Astrocyte (in vitro differentiated cells and primary cell): ENCODE data around the gene IPCEF1. TPM values are rescaled to one million over a fixed set of nuclear protein-coding genes. Genes with fewer than 3 reads are reported as not detected.
A peak's percentile ranks its signal among the peaks of the same experiment; 100 is the strongest.

Source experiments
- DNase-seq: peaks from one replicate; pipeline ENCODE4 v3.0.0-alpha.2; 2010; ENCODE audit warnings: low read depth
- FAIRE-seq: peaks from 2 replicates; lab custom pipeline; 2011; peaks lifted over from hg19 to GRCh38; lab: Jason Lieb, UNC
- H2AFZ ChIP-seq: 2 replicates; pipeline ENCODE4 v1.6.0; 2012; ENCODE audit warnings: low read depth, low read length, inconsistent platforms
- H3K27ac ChIP-seq: 2 replicates; pipeline ENCODE4 v1.5.1; 2011; ENCODE audit warnings: low read depth, low read length, inconsistent platforms
- H3K27me3 ChIP-seq: 2 replicates; pipeline ENCODE4 v1.6.0; 2011; ENCODE audit warnings: low read length, inconsistent platforms; ENCODE audit not compliant: insufficient read depth
- H3K36me3 ChIP-seq: 2 replicates; pipeline ENCODE4 v1.5.1; 2011; ENCODE audit warnings: low read length, inconsistent platforms; ENCODE audit not compliant: insufficient read depth
- H3K4me1 ChIP-seq: 2 replicates; pipeline ENCODE4 v1.5.1; 2011; ENCODE audit warnings: low read length, inconsistent platforms; ENCODE audit not compliant: insufficient read depth
- H3K4me2 ChIP-seq: 2 replicates; pipeline ENCODE4 v1.6.0; 2012; ENCODE audit warnings: low read length, inconsistent platforms
- H3K4me3 ChIP-seq: 2 replicates; pipeline ENCODE4 v1.5.1; 2011; ENCODE audit warnings: low read depth, mild to moderate bottlenecking, low read length, inconsistent platforms; ENCODE audit not compliant: insufficient read depth
- H3K79me2 ChIP-seq: 2 replicates; pipeline ENCODE4 v1.6.0; 2012; ENCODE audit warnings: mild to moderate bottlenecking, low read length, inconsistent platforms; ENCODE audit not compliant: insufficient read depth
- H3K9ac ChIP-seq: 2 replicates; pipeline ENCODE4 v1.6.0; 2012; ENCODE audit warnings: mild to moderate bottlenecking, low read length, inconsistent platforms
- H3K9me3 ChIP-seq: 2 replicates; pipeline ENCODE4 v1.5.1; 2012; ENCODE audit warnings: low read depth, mild to moderate bottlenecking, low read length, inconsistent platforms; ENCODE audit not compliant: insufficient read depth
- H4K20me1 ChIP-seq: 2 replicates; pipeline ENCODE4 v1.6.0; 2012; ENCODE audit warnings: low read length, inconsistent platforms; ENCODE audit not compliant: insufficient read depth
- H3K27ac Mint-ChIP-seq: one replicate; pipeline ENCODE4 v1.8.0; 2021; ENCODE audit warnings: mild to moderate bottlenecking, mixed read lengths; ENCODE audit not compliant: unreplicated experiment
- H3K27me3 Mint-ChIP-seq: one replicate; pipeline ENCODE4 v1.8.0; 2021; ENCODE audit warnings: low read depth, mixed read lengths; ENCODE audit not compliant: unreplicated experiment
- H3K36me3 Mint-ChIP-seq: one replicate; pipeline ENCODE4 v1.8.0; 2021; ENCODE audit warnings: low read depth, mixed read lengths; ENCODE audit not compliant: unreplicated experiment
- H3K4me1 Mint-ChIP-seq: one replicate; pipeline ENCODE4 v1.8.0; 2021; ENCODE audit warnings: low read depth, mixed read lengths; ENCODE audit not compliant: unreplicated experiment
- H3K4me3 Mint-ChIP-seq: one replicate; pipeline ENCODE4 v1.8.0; 2021; ENCODE audit warnings: mild to moderate bottlenecking, moderate library complexity, mixed read lengths; ENCODE audit not compliant: unreplicated experiment
- H3K9me3 Mint-ChIP-seq: one replicate; pipeline ENCODE4 v1.8.0; 2021; ENCODE audit warnings: mild to moderate bottlenecking, mixed read lengths; ENCODE audit not compliant: unreplicated experiment
- CTCF ChIP-seq: IDR thresholded peaks from 2 replicates; pipeline ENCODE4 v1.5.1; 2011; ENCODE audit warnings: low read depth, mild to moderate bottlenecking, inconsistent platforms, low read length, moderate library complexity; ENCODE audit not compliant: insufficient read depth
- EZH2 ChIP-seq: IDR thresholded peaks from 2 replicates; pipeline ENCODE4 v1.6.1; 2012; ENCODE audit warnings: mild to moderate bottlenecking, low read length, inconsistent platforms; ENCODE audit not compliant: insufficient read depth
- total RNA-seq: library from RNA; stranded (reverse); gene quantifications from 2 replicates; pipeline ENCODE4 v1.2.1, GENCODE V29; 2021

IPCEF1 gene
- total RNA-seq, 1 donor from 2014 or later: 0.16 TPM

GRCh38 chr6:154359679-154360078 lies 3.1 kb upstream of the IPCEF1 start:
- Mint-ChIP-seq H3K36me3 (no peaks in the 10 kb centered on the region), H3K9me3 (no peaks in the 10 kb centered on the region), H3K4me1 (peaks cover 1% of the 10 kb centered on the region), H3K27ac (no peak overlapping the region), H3K27me3 (peaks cover 1% of the 10 kb centered on the region), H3K4me3 (no peak overlapping the region)
- H3K4me3 ChIP-seq: no peak overlapping the region
- FAIRE-seq (no peak), DNase-seq (no peak)
- H2AFZ ChIP-seq: no peak overlapping the region
- H3K27ac ChIP-seq: no peak overlapping the region
- TF ChIP-seq EZH2 (no peak), CTCF (no peak)
- peaks cover 3% of the 10 kb centered on the region for H3K4me1 ChIP-seq
- no peaks in the 10 kb centered on the region for H3K79me2 ChIP-seq
- no peak overlapping the region for H3K9ac ChIP-seq
- H3K36me3 ChIP-seq: no peaks in the 10 kb centered on the region
- H3K4me2 ChIP-seq: peak overlapping the region; percentile 71
- H3K27me3 ChIP-seq: no peaks in the 10 kb centered on the region
- no peaks in the 10 kb centered on the region for H3K9me3 ChIP-seq
- H4K20me1 ChIP-seq: no peaks in the 10 kb centered on the region

- H3K4me1 ChIP-seq: peaks cover 3% of the 10 kb centered on the region
- no peaks in the 10 kb centered on the region for H4K20me1 ChIP-seq
- no peaks in the 10 kb centered on the region for H3K36me3 ChIP-seq
- H3K9ac ChIP-seq: no peak overlapping the region
- Mint-ChIP-seq H3K36me3 (no peaks in the 10 kb centered on the region), H3K4me1 (peaks cover 1% of the 10 kb centered on the region), H3K9me3 (no peaks in the 10 kb centered on the region), H3K4me3 (no peak overlapping the region), H3K27ac (no peak overlapping the region), H3K27me3 (peaks cover 1% of the 10 kb centered on the region)
- TF ChIP-seq CTCF (no peak), EZH2 (no peak)
- DNase-seq (no peak), FAIRE-seq (no peak)
- H3K27me3 ChIP-seq: no peaks in the 10 kb centered on the region
- no peak overlapping the region for H3K4me3 ChIP-seq
- H2AFZ ChIP-seq: peak overlapping the region; percentile 43
- no peaks in the 10 kb centered on the region for H3K79me2 ChIP-seq
- no peaks in the 10 kb centered on the region for H3K9me3 ChIP-seq
- peak overlapping the region; percentile 71 for H3K4me2 ChIP-seq
- H3K27ac ChIP-seq: no peak overlapping the region
Observed at GRCh38 chr6:154359161-154359574, 2.6 kb upstream of the IPCEF1 start.

GRCh38 chr6:154358019-154358545 lies 1.5 kb upstream of the IPCEF1 start:
- Mint-ChIP-seq H3K27ac (no peak overlapping the region), H3K4me1 (peaks cover 1% of the 10 kb centered on the region), H3K9me3 (no peaks in the 10 kb centered on the region), H3K36me3 (no peaks in the 10 kb centered on the region), H3K4me3 (no peak overlapping the region), H3K27me3 (peaks cover 1% of the 10 kb centered on the region)
- no peaks in the 10 kb centered on the region for H3K9me3 ChIP-seq
- FAIRE-seq (no peak), DNase-seq (no peak)
- H4K20me1 ChIP-seq: no peaks in the 10 kb centered on the region
- no peak overlapping the region for H2AFZ ChIP-seq
- no peak overlapping the region for H3K4me3 ChIP-seq
- no peak for TF ChIP-seq EZH2
- TF ChIP-seq CTCF: no peak
- H3K4me2 ChIP-seq: no peak overlapping the region
- H3K27ac ChIP-seq: no peak overlapping the region
- peaks cover 3% of the 10 kb centered on the region for H3K4me1 ChIP-seq
- no peaks in the 10 kb centered on the region for H3K27me3 ChIP-seq
- no peaks in the 10 kb centered on the region for H3K36me3 ChIP-seq
- H3K9ac ChIP-seq: no peak overlapping the region
- H3K79me2 ChIP-seq: no peaks in the 10 kb centered on the region
